Thymus (tissue), 11 donors: ENCODE measurements around the gene RAB23. TPM values are rescaled to one million over a fixed set of nuclear protein-coding genes. Genes with fewer than 3 reads are reported as not detected.
A peak's percentile ranks its signal among the peaks of the same experiment; 100 is the strongest.
"Not testable (repeated sequence)": the region's sequence is repeated elsewhere in the genome, so short reads cannot be mapped to it uniquely, and the experiment has no call there.

ENCODE experiments used
- DNase-seq, 9 donors: peaks; one replicate each; pipeline ENCODE4 v3.0.0-alpha.2; 2013; ENCODE audit warnings: low spot score in 9 of 9, low read depth in 6 of 9, missing footprints in 1 of 9
- H3K27ac ChIP-seq, 2 donors: one replicate each; pipeline ENCODE4 v1.5.1; 2013; ENCODE audit warnings: control low read depth in 1 of 2, low read depth in 1 of 2, low read length in 1 of 2, mild to moderate bottlenecking in 1 of 2, moderate library complexity in 1 of 2
- H3K27me3 ChIP-seq, 2 donors: one replicate each; pipeline ENCODE4 v1.5.1; 2013; ENCODE audit warnings: low read length in 1 of 2; ENCODE audit not compliant: control insufficient read depth in 2 of 2, insufficient read depth in 1 of 2
- H3K36me3 ChIP-seq, 2 donors: one replicate each; pipeline ENCODE4 v1.5.1; 2013; ENCODE audit warnings: low read length in 1 of 2, mild to moderate bottlenecking in 1 of 2, moderate library complexity in 1 of 2; ENCODE audit not compliant: control insufficient read depth in 2 of 2, insufficient read depth in 2 of 2
- H3K4me1 ChIP-seq, 2 donors: one replicate each; pipeline ENCODE4 v1.5.1; 2013; ENCODE audit warnings: low read length in 2 of 2; ENCODE audit not compliant: control insufficient read depth in 2 of 2, insufficient read depth in 2 of 2
- H3K4me3 ChIP-seq, 2 donors: one replicate each; pipeline ENCODE4 v1.5.1; 2013; ENCODE audit warnings: low read length in 2 of 2, control low read depth in 1 of 2, mild to moderate bottlenecking in 1 of 2
- H3K9me3 ChIP-seq, 2 donors: one replicate each; pipeline ENCODE4 v1.5.1; 2013; ENCODE audit warnings: low read length in 1 of 2, mild to moderate bottlenecking in 1 of 2; ENCODE audit not compliant: control insufficient read depth in 2 of 2, insufficient read depth in 1 of 2
- WGBS: extraction: QIAGEN DNeasy Blood & Tissue Kit; methylation state at CpG from one replicate; pipeline ENCODE4 v1.1.7; 2013; 5-methylcytosine and 5-hydroxymethylcytosine counted together
- polyA plus RNA-seq: library from polyadenylated mRNA; stranded (reverse); fragments of 200-250 nt; gene quantifications from one replicate; pipeline ENCODE4 v1.2.3, GENCODE V29; 2013
- total RNA-seq: library from RNA; stranded (reverse); fragments of 120-200 nt; gene quantifications from one replicate; pipeline ENCODE4 v1.2.4, GENCODE V29; 2013
- donor health status: healthy.

RAB23 gene
- total and polyA plus RNA-seq, 2 donors = 5.8 to 7.1 TPM

- Histone ChIP-seq H3K27me3 (no peaks in the 10 kb centered on the region), H3K27ac (no peak overlapping the region), H3K9me3 (peaks cover 0 to 2% of the 10 kb centered on the region in 2 donors), H3K4me3 (no peak overlapping the region), H3K4me1 (no peaks in the 10 kb centered on the region), H3K36me3 (no peaks in the 10 kb centered on the region)
- DNase-seq = no peak
- 96% methylated on average over 2 of the region's 2 CpGs for WGBS
Observed at GRCh38 chr6:57248311-57248895, 26.3 kb upstream of the RAB23 start.

DNA sequence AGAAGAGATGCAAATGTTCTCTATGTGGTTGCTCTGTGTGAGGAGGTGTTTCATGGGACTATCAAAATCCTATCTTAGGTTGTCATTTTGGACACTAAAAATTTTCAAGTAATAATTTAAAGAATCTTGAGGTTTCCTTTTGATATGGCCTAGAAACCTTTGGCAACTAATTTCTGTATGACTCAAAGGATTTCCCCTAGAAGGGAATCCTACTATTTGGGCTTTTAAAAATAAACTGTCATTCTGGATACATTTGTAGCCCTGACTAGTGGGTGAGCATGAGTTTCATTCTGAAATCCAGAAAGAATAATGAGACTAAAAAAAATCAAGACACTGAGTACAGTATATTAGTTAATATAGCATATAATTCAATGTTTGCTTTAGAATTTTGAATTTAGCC is 25.5 kb upstream of the RAB23 start:
- Histone ChIP-seq H3K36me3 (no peaks in the 10 kb centered on the region), H3K4me1 (no peaks in the 10 kb centered on the region), H3K4me3 (no peak overlapping the region), H3K27me3 (no peaks in the 10 kb centered on the region), H3K27ac (no peak overlapping the region), H3K9me3 (peaks cover 0 to 2% of the 10 kb centered on the region in 2 donors)
- no peak for DNase-seq

DNA sequence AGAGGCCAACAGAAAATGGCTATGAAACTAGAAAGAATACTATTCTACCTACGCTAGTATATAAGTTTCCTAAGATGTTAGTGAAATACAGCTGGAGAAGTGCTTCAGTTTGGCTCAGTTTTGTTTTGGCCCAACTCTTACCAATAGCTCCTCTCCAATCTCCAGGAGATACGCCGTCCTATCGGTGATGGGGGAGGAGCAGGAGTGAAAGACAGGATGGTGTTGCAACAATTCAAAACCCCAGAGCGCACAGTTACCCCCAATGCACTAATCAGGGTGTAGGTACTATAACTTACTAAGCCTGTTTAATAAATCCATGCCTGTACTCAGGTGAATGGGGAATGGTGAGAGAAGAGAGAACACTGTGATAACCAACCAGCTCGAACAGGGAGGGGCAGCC is 24.2 kb upstream of the RAB23 start:
- no peak for DNase-seq
- no peaks in the 10 kb centered on the region for H3K27me3 ChIP-seq
- H3K9me3 ChIP-seq = peaks cover 0 to 2% of the 10 kb centered on the region in 2 donors
- H3K36me3 ChIP-seq = no peaks in the 10 kb centered on the region
- H3K4me3 ChIP-seq = no peak overlapping the region
- no peak overlapping the region for H3K27ac ChIP-seq
- H3K4me1 ChIP-seq = no peaks in the 10 kb centered on the region
- 97% methylated on average over 6 of the region's 6 CpGs for WGBS

- 97% methylated on average over 7 of the region's 7 CpGs for WGBS
- no peaks in the 10 kb centered on the region for H3K27me3 ChIP-seq
- no peak for DNase-seq
- H3K4me1 ChIP-seq = no peaks in the 10 kb centered on the region
- no peaks in the 10 kb centered on the region for H3K36me3 ChIP-seq
- H3K9me3 ChIP-seq = peaks cover 0 to 2% of the 10 kb centered on the region in 2 donors
- no peak overlapping the region for H3K4me3 ChIP-seq
- no peak overlapping the region for H3K27ac ChIP-seq
Observed at GRCh38 chr6:57243954-57244353, 21.8 kb upstream of the RAB23 start.

GRCh38 chr6:57243526-57243925 is 21.4 kb upstream of the RAB23 start:
- 97% methylated on average over 13 of the region's 13 CpGs for WGBS
- H3K27me3 ChIP-seq, H3K4me3 ChIP-seq, H3K9me3 ChIP-seq, DNase-seq, H3K4me1 ChIP-seq, H3K36me3 ChIP-seq, H3K27ac ChIP-seq: not testable (repeated sequence)

- Histone ChIP-seq H3K27ac (no peak overlapping the region), H3K36me3 (no peaks in the 10 kb centered on the region), H3K9me3 (peaks cover 0 to 2% of the 10 kb centered on the region in 2 donors), H3K4me3 (no peak overlapping the region), H3K27me3 (no peaks in the 10 kb centered on the region), H3K4me1 (no peaks in the 10 kb centered on the region)
- DNase-seq = no peak
- 70% methylated on average over 2 of the region's 2 CpGs for WGBS
Observed at GRCh38 chr6:57242505-57242904, 20.4 kb upstream of the RAB23 start.

GRCh38 chr6:57226221-57226620 is 4.1 kb upstream of the RAB23 start:
- Histone ChIP-seq H3K4me1 (peaks cover 0 to 1% of the 10 kb centered on the region in 2 donors), H3K36me3 (no peaks in the 10 kb centered on the region), H3K9me3 (no peaks in the 10 kb centered on the region), H3K4me3 (no peak overlapping the region), H3K27ac (no peak overlapping the region), H3K27me3 (no peaks in the 10 kb centered on the region)
- WGBS = 96% methylated on average over 2 of the region's 2 CpGs
- no peak for DNase-seq

DNA sequence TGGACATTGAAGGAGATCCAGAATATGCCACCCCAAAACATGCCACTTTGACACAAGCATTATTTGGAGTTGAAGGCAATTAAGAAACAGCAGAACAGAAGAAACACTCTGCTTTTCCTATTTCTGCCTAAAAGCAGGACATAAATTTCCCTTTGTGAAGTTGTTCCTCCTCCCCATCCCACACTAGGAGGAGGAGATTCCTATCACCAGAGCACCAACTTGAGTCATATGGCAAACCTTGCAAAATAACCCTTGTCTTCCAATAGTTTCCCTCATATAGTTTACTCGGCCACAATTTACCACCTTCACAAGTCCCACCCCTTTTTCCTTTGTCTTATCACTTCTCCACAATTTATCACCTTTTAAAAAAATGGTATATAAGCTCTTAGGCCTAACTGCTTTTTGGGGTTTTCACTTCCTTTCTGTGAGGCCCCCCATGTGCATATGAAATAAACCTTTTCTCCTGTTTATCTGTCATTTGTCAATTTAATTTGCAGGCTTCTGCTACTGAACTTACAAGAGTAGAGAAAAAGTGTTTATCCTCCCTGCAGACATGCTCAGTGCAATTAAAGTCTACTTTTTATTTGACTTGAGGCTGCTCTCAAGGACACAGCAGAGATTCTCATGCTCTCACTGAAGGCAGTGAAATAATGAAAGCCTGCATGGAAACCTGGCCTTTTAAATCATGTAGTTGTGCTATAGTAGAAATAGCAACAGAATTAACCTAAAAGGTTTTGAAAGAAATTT is 2.8 kb upstream of the RAB23 start:
- no peak for DNase-seq
- Histone ChIP-seq H3K4me3 (no peak overlapping the region), H3K36me3 (no peaks in the 10 kb centered on the region), H3K9me3 (no peaks in the 10 kb centered on the region), H3K4me1 (peaks cover 0 to 3% of the 10 kb centered on the region in 2 donors), H3K27me3 (no peaks in the 10 kb centered on the region), H3K27ac (no peak overlapping the region)
- WGBS = 41% methylated on average over 1 of the region's 1 CpG

DNA sequence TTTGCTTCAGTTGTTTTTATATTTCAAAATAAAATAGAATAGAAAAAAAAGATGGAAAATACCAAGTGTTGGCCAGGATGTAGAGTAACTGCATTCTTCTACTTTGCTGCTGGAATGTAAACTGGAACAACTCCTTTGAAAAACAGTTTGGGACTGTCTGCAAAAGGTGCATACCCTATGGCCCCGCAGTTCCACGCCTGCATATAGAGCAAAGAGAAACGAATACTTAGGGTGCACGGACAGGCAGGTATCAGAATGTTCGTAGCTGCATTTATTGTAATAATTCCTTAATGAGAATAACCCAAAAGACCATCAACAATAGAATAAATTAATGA is 603 bp upstream of the RAB23 start:
- peaks cover 0 to 3% of the 10 kb centered on the region in 2 donors for H3K4me1 ChIP-seq
- peak in 4 of 9 donors; percentile 0 to 10 (median 8) for DNase-seq
- no peaks in the 10 kb centered on the region for H3K27me3 ChIP-seq
- H3K36me3 ChIP-seq = no peaks in the 10 kb centered on the region
- 28% methylated on average over 5 of the region's 5 CpGs for WGBS
- H3K9me3 ChIP-seq = no peaks in the 10 kb centered on the region
- no peak overlapping the region for H3K27ac ChIP-seq
- peak overlapping the region; percentile 88 to 98 for H3K4me3 ChIP-seq
